NB4 (cell line): Measurements from ENCODE around the gene MBNL2.

ENCODE experiments used
- DNase-seq: peaks from one replicate; pipeline ENCODE4 v3.0.0; 2010; ENCODE audit warnings: low read depth
- H3K4me3 ChIP-seq: one replicate; pipeline ENCODE4 v1.5.1; 2011; ENCODE audit warnings: mild to moderate bottlenecking, low read depth, low read length, moderate library complexity
- CTCF ChIP-seq: IDR thresholded peaks from one replicate; pipeline ENCODE4 v1.5.1; 2012; ENCODE audit warnings: low read depth, low read length
- MAX ChIP-seq: IDR thresholded peaks from 2 replicates; pipeline ENCODE4 v1.6.1; 2011; ENCODE audit warnings: low read depth, low read length
- MYC ChIP-seq: IDR thresholded peaks from 2 replicates; pipeline ENCODE4 v1.6.1; 2011; ENCODE audit warnings: low read depth, low read length
- POLR2A ChIP-seq: IDR thresholded peaks from 2 replicates; pipeline ENCODE4 v1.6.1; 2011; ENCODE audit warnings: mild to moderate bottlenecking; ENCODE audit not compliant: insufficient read length; ENCODE audit errors: extremely low read depth

Gene MBNL2

GRCh38 chr13:97436845-97437244, 214.7 kb downstream of the MBNL2 start:
- peak overlapping the region; percentile 70 for H3K4me3 ChIP-seq
- no peak for DNase-seq
- TF ChIP-seq POLR2A = no peak
- TF ChIP-seq MAX = no peak
- no peak for TF ChIP-seq MYC
- no peak for TF ChIP-seq CTCF

- H3K4me3 ChIP-seq = no peak overlapping the region
- no peak for TF ChIP-seq MYC
- TF ChIP-seq CTCF = no peak
- no peak for TF ChIP-seq POLR2A
- no peak for TF ChIP-seq MAX
- DNase-seq = no peak
These were observed 215.6 kb downstream of the MBNL2 start for GRCh38 chr13:97437729-97438128.

- H3K4me3 ChIP-seq = no peak overlapping the region
- no peak for DNase-seq
- no peak for TF ChIP-seq POLR2A
- TF ChIP-seq MAX = no peak
- TF ChIP-seq MYC = no peak
- TF ChIP-seq CTCF = no peak
These were observed 216.9 kb downstream of the MBNL2 start for GRCh38 chr13:97438856-97439595.

GRCh38 chr13:97440598-97441170, 218.6 kb downstream of the MBNL2 start:
- no peak overlapping the region for H3K4me3 ChIP-seq
- TF ChIP-seq CTCF (no peak), POLR2A (no peak), MAX (no peak), MYC (no peak)
- DNase-seq = no peak

GRCh38 chr13:97441368-97441767, 219.2 kb downstream of the MBNL2 start:
- no peak for DNase-seq
- TF ChIP-seq MAX = no peak
- no peak for TF ChIP-seq MYC
- TF ChIP-seq CTCF = no peak
- no peak for TF ChIP-seq POLR2A
- H3K4me3 ChIP-seq = no peak overlapping the region
